GM21825 (cell line): Measurements from ENCODE around the gene VWA8.
"Not testable (repeated sequence)": the region's sequence is repeated elsewhere in the genome, so short reads cannot be mapped to it uniquely, and the experiment has no call there.

ENCODE experiments used
- ATAC-seq: cut with Tn5 transposase; IDR thresholded peaks from one replicate; pipeline ENCODE4 v1.9.1; 2021; ENCODE audit warnings: mild to moderate bottlenecking, moderate library complexity; ENCODE audit not compliant: unreplicated experiment

The VWA8 gene

DNA sequence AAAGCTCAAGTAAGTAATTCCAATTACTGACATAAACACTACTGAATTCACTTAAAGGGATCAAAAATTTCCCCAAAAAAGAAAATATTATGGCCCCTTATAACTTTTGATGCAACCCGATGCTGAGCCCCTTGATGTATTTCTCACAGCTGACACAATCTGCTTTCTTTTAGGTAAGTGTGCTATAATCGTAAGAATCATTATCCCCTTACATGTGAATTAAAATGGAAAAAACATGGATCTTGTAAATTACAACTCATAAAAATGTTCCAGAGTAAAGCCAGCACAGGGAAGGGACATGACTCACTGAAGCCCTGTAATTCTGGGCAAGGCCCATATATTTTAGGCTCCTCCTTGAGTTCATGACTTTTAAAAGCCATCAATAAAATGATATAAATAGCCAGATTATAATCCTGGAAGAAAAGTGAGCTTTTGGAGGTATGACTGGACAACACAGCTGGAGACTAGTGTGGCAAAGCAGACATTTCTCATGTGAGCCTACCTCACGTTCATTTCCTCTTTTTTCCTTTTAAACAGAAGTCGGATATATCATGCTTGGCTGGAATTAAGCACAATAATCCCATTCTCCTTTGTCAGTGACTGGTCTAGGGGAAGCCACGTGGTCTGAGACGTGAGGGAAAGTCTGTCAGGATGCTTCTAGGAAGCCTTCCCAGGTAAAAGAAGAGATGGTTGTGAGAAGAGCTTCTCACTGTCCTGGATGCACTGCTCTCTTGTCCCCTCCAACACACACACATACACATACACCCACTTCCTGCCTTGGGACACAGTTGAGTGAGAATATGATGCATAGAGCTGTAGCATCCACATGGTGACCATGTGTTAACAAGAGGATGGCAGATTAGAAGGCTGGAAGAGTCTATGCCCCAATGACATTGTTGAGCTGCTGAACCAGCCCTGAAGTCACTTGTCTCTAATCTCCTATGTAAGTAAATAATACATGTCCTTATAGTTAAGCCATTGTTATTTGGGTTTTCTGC lies 338.2 kb downstream of the VWA8 start:
- no peak for ATAC-seq

DNA sequence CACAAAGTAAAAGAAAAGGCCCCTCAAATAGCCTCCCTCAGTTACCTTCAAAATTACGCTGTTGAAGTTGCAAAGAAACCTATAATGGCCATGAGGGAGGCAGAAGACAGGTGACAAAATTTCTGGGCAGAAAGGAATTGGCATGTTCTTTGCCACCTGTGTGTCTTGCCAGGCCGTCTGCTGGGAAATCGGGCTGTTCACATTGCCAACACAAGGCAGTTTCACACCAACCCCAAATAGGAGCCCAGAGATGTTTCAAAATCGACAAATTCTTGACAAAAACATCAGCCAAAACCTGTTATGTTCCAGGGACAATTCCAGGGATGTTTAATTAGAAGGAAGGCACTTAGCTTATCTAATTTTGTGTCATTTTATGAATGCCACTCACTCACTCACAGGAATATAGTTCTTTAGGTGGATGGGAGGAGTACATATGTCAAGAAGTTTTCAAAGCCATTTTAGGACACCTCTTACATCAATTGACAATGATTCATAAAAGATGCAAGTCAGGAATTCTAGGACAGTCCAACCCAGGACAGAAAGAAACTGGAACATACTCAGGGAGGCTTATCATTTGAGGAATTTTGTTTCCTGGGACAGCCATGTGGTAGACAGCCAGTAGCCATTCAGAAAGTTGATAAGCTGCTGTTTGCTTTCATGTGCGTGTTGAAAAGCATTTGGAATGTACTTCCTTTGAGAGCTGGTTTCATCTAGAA lies 339.0 kb downstream of the VWA8 start:
- ATAC-seq, result no peak

DNA sequence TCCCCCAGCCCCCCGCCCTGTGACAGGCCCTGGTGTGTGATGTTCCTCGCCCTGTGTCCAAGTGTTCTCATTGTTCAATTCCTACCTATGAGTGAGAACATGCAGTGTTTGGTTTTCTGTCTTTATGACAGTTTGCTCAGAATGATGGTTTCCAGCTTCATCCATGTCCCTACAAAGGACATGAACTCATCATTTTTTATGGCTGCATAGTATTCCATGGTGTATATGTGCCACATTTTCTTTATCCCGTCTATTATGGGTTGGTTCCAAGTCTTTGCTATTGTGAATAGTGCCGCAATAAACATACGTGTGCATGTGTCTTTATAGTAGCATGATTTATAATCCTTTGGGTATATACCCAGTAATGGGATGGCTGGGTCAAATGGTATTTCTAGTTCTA lies 343.3 kb downstream of the VWA8 start:
- not testable (repeated sequence) for ATAC-seq

DNA sequence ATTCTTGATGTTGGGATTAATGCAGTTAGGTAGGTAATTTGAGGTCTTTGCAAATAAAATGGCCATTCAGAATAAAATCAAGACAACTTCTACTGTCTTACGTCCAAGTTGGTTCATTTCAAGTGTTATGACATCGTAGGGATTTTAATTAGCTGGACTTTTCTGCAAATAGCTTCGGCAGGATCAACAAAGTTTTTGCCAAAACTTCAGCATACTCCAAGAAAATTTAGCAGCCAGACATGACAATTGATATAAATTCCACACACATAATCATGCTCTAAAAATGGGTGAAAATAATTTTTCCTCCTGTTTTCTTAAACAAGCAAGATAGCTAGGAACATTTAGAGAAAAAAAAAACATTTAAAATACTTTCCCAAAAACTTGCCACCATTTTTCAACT lies 344.8 kb downstream of the VWA8 start:
- no peak for ATAC-seq

DNA sequence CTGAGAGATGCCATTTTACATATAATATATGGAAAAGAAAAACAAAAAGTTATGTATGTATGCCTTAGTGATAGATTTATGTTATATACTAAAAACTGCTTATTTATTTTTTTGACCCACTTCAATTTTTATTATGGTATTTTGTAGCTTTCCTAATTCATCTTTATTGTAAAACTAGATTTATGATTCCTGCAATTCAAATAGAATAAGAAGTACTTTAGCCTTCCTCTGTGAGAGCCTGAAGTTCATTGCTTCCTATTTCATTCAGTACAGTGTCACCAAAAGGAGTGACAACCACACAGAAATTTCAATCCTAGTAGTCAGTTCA lies 345.4 kb downstream of the VWA8 start:
- ATAC-seq, result no peak

DNA sequence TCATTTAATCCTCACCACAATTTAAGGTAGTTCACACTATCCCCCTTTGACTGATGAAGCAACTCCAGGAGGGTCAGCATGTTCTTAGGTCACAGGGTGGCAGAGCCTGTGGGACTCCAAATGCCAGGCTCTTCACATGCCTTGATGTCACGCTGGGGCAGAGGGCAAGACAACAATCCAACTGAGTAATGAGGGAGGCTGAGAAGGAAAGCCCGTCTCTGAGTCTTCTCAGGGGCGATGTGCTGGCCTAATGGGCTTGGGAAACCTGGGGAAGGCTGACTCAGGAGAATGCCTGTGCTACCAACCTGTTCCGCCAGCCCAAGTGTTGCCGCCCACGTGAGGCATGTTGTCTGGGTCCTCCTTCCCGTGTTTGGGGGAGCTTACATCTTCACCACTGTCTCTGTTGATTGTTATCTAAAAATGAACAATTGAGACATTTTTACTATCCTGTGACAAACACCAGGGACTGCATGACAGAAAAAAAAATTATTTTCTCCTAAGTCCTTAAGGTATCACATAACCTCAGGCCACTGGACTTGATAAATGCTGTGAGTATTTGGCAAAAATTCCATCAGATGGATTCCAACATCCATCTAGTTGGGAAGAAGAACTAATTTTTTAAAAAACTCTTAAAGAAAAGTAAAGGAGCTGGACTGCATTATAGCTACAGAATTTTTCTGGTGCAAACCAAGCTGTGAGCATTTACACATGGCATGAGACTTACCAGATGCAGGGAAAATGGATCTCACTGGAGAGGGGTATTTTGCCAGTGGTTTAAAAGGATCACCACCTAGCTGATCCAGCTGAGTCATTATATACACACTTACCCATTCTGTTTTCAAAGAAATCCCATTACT lies 346.0 kb downstream of the VWA8 start:
- no peak for ATAC-seq

DNA sequence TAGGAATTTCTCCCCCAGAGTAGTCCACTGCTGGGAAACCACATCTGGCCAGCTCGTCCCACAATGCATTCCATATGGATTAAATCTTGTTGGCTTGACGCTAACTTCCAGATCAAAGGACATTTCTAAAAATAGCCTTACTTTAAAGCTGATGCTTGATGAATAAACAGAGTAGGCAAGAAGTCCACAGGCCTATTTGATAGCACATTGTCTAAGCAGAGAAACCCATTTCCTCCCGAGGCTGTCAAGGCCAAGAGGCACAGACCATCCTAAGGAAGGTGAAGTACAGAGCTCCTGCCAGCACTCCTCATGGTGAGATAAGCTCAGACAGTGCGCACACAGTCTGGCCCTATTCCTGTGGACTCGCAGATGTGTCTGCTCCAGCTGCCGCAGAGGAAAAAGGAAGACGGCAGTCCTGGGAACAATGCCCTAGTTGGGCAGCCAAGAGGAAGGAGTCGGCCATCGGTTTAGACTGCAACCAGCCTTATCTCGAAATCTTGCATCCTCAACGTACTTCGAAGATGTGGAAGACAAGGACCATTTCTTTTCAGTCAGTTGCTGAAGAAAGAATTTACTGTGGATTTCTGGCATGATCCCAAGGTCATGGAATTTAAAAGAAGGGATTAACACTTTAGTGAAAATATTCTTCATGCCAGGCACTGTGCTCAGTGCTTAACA lies 346.8 kb downstream of the VWA8 start:
- ATAC-seq, result no peak

DNA sequence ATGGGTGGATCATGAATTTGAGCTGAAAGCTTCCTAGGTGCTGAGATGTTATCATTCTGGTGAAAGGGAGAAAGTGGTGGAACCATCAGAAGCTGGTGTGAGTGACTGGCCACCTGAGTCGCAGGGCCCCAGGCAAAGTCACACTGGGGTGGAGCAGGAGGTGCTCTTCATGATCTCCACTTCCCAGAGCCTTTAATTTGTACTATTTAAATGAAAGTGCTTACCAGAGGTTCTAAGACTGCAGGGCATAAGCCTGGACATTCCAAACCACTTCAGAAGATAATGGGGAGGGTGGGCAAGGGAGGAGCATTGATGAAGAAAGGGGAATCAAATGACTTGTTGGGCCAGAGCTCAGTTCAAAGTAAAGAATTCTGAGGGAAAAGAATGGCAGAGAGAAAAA lies 347.4 kb downstream of the VWA8 start:
- ATAC-seq, result no peak

DNA sequence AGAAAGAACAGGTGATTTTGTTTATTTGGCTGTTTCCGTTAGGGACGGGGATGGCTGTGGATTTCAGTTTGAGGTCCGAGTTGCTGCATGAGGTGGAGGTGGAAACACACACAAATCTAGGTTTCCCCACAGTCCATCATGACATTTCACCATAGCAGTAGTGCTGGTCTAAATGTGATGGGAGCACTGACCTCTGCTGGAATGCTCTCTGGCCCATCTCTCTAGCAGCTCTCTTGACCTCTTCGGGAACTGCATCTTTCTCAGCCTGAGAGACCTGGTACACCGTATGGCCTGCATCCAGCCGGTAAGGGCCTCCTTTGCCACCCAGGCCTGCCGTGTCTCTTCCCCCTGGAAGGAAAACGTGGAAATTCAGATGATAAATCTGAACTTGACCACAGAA lies 349.5 kb downstream of the VWA8 start:
- no peak for ATAC-seq

DNA sequence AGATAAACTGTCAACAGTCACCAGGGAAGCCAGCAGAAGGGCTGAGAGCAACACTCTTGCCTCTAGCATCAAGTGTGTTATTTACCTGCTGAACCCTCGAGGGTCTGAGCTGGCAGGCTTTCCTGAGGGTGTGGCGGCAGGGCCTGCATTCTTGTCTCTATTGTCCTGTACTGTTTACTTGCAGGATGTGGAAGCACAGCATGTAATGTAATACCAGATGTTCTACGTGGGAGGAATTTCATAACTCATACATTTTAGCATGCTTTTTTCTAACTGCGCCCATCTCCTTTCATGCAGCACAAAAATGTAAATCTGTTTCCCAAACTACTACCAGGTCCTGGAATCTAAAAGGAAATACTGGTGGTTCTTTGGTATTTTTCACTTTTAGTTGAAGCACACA lies 350.5 kb downstream of the VWA8 start:
- no peak for ATAC-seq

DNA sequence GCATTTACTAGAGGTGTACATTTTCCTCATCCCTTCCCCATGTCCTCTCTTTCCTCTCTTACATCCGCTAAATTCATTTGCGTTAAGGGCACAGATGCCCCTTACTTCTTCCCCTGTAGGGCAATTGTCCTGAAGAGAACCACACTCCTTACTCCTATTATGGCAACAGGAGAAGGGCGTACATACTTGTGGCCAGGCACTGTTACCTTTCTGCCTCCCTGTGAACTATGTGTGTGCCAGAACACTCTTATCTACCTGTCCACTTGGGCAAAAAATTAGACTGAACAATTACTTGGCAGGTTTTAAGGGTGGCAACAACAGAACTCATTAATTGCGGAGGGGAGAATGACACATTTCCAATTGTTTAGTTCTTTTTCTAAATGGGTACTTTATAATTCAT lies 351.1 kb downstream of the VWA8 start:
- no peak for ATAC-seq

DNA sequence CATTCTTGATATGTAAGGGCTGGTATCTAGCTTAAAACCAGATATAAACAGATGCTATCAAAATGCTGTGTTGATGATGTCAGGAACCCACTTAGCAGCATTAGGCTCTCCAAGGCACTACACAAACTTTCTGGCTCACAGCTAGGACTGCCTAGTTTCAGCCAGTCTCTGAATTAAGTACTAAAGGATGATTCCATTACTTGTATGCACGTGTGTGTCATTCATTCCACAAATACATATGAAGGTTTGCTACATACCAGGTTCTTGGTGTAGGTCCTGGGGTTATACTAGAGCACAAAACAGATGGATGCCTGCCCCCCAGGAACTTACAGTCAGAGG lies 352.1 kb downstream of the VWA8 start:
- no peak for ATAC-seq

DNA sequence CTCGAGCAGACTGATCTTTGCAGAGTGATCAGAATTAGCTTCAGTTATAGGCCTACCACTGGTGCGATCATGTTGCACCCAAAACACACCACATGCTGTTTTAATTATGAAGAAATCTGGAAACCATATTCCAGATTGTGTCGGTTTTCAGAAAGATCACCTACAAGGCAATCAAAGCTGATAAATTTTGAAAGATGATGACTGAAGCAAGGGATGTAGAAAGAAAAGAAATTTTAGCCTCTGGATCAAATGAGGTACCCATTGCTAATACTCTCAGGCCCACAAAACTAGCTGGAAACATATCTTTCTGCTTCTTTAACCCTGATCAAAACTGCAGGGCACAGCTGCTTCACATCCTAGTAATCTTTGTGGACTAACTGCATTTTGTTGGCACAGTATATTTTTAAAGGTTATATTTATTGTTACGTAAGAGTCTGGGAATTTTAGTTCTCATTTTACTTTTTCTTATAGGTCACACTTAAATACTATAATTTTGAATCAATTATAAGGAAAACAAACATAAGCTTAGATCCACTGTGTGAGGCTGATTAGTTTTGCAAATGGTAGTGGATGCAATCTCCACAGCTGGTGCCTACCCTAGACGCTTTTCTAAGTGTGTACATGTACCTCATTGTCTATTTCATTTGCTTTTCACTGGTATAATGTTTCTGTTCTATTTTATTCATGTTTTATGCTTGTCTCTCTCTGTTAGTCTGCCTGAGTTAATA lies 352.6 kb downstream of the VWA8 start:
- no peak for ATAC-seq

DNA sequence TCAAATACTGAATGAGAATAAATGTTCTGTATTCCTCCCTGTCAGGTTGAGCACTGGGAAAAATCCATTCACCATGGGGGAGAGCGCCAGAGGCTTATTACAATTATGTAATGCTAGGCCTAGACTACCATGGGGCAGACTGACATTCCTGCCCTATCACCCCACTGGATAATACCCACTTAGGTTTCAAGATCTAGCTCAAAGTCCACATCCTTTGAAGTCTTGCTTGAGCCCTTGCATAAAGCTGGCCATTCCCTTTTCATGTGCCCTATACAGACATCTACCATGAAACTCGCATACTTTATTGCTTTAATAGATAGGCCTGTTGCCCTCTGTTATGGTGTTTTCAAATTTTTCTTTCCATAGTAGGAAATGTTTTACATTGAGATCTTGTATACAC lies 354.3 kb downstream of the VWA8 start:
- no peak for ATAC-seq

DNA sequence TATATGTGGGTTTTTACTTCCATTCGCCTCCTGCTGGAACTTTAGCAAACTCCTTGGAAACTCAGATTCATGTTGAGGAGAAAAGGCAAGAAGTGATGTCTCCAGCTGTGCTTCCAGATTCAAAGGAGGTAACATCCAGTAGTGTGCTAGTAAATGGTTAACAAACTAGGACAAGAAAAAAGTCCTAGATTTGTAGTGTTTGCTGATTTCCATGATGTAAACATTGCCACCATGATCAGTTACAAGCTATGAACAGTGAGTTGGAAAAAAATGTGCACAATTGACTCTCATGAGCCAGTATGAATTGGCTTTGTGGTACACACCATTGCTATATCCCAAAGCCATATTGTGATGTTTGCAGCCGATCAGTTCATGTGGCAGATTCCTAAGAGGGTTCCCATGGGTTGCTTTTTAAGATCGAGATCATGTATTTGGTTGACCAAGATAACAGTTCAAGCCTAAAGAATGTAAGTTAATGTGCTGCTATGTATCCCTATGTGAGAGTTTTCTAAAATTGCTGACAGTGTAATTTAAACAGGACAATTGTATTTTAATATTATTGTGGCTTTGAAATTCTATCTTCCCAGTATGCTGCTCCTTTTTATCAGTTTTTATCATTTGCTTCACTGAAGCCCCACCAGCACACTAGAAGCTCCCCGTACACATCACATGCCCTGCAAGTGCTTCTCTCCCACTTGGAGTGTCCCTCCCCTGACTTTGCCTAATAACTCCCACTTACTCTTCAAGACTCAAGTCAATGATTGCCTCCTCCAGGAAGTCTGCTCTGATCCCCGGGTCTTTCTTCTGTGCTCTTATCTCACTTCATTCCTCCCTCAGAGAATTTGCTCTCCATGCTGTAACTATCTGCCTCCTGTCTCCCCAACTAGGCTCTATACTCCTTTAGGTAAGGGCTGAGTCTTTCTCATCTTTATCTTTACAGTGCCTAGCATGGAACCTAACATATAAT lies 355.3 kb downstream of the VWA8 start:
- no peak for ATAC-seq

DNA sequence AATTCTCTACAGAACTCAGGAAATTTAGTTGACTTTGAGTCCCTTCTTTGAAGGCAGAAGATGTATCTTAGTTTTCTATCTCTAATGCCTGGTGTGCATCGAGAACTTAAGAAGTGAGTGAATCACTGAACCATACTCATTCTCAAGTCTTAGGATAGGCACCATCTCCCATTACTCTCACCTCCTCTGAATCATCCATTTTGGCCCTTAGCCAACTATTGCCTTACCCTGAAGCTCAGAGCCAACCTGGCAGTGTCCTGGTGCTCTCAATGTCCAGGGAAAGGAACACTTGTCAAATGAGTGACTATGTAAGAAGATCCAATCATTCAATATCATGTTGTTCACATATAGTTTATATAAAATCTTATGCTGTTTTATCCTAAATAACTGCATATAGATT lies 357.0 kb downstream of the VWA8 start:
- no peak for ATAC-seq

DNA sequence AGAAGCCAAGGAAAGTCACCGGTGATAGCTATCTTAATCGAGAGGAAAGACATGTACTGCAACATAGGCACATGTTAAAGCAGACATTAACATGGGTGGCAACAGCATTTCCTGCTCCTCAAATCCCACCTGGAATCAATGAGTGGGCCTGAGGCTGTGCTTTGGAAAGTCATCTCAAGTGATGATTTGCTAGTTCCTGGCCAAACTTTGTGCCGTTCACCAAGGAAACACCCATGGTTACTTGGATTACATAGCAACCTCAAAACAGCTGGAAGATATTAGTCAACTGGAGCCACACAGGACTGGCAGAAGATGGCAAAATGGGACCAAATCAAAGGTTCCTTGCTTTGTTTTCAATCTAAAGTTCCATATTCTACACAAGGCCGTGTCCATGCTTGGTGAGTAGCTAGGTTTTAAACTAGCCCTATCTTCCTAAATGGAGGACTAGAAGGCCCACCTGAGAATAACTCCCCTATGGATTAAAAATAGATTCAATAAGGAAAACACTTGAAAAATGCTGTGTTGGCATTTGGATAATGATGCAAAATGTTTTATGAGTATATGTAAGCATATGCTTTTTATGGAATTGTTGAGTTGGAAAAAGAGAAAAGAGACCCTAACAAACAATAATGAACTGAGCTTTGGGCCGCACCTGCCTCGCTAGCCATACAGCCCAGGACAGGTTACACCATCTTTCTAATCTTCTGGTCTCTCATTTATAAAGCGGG lies 359.0 kb downstream of the VWA8 start:
- ATAC-seq, result no peak

DNA sequence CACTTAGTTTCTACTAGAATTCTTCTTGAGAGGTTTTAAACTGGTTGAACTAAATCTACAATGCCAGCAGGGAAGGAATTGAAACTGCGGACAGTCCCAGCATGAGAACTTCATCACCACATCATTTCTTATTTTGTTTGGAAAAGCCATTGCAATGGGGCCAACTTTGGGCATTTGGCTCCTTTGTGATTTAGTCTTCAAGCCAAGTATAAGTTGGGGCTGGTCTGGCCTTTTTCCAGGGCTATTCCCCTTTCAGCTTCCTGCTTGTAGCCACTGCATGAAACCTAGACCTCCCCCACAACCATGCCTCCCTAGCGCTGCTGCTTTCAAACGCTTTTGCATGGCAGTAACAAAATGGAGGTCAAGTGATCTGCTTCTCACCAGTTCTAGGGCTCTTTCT lies 361.3 kb downstream of the VWA8 start:
- no peak for ATAC-seq
